H1 (cell line): ENCODE measurements around the gene LMX1B. TPM values are rescaled to one million over a fixed set of nuclear protein-coding genes. Genes with fewer than 3 reads are reported as not detected.
A peak's percentile ranks its signal among the peaks of the same experiment; 100 is the strongest.

Experiments
- CTCF ChIA-PET: fragments of 300-600 bp; sonication (Branson Sonifier 250); formaldehyde crosslinking; loops from one replicate; lab custom pipeline; 2021; ENCODE audit not compliant: partially characterized antibody; lab: Charles Lee
- POLR2A ChIA-PET: fragments of 300-600 bp; sonication (Branson Sonifier 250); formaldehyde crosslinking; loops from one replicate; lab custom pipeline; 2021; ENCODE audit warnings: inconsistent platforms; ENCODE audit not compliant: partially characterized antibody; lab: Charles Lee
- DNase-seq, 2 experiments: peaks; one replicate each; pipeline versions ENCODE4 v3.0.0 to v3.0.0-alpha.2; 2010 to 2022; ENCODE audit warnings: low spot score in 2 of 2, low read depth in 1 of 2, mixed read lengths in 1 of 2
- FAIRE-seq: peaks from 2 replicates; lab custom pipeline; 2011; peaks lifted over from hg19 to GRCh38; lab: Jason Lieb, UNC
- H2AFZ ChIP-seq: 2 replicates; pipeline ENCODE4 v1.8.1; 2012; ENCODE audit warnings: low read length, inconsistent platforms
- H2AK5ac ChIP-seq: 2 replicates; pipeline ENCODE4 v1.6.1; 2013; ENCODE audit warnings: low read depth, low read length
- H2BK120ac ChIP-seq: replicated peaks from 2 replicates; pipeline ENCODE3; 2013; ENCODE audit warnings: low read depth, low read length, inconsistent platforms
- H2BK12ac ChIP-seq: 2 replicates; pipeline ENCODE4 v1.6.1; 2013; ENCODE audit warnings: low read depth, low read length
- H2BK15ac ChIP-seq: 2 replicates; pipeline ENCODE4 v1.6.1; 2013; ENCODE audit warnings: low read length
- H2BK20ac ChIP-seq: 2 replicates; pipeline ENCODE4 v1.6.1; 2013; ENCODE audit warnings: low read length
- H2BK5ac ChIP-seq: 2 replicates; pipeline ENCODE4 v1.6.1; 2013; ENCODE audit warnings: low read depth, low read length
- H3K14ac ChIP-seq: 2 replicates; pipeline ENCODE4 v1.6.1; 2013; ENCODE audit warnings: inconsistent platforms; ENCODE audit not compliant: insufficient read length
- H3K18ac ChIP-seq: 2 replicates; pipeline ENCODE4 v1.6.1; 2013; ENCODE audit warnings: low read length; ENCODE audit errors: extremely low read depth
- H3K23ac ChIP-seq: 2 replicates; pipeline ENCODE4 v1.6.1; 2013; ENCODE audit warnings: inconsistent platforms; ENCODE audit not compliant: insufficient read length
- H3K23me2 ChIP-seq: 2 replicates; pipeline ENCODE4 v1.6.1; 2013; ENCODE audit warnings: low read depth, low read length
- H3K27ac ChIP-seq: 2 replicates; pipeline ENCODE4 v1.6.1; 2011; ENCODE audit warnings: low read depth, low read length, inconsistent platforms
- H3K27me3 ChIP-seq, 4 experiments: replicated peaks in 1 of 4; 1 replicate in 1 of 4; 2 replicates in 3 of 4; pipeline versions ENCODE4 v1.6.1 to v1.8.1; 2011 to 2013; ENCODE audit warnings: low read length in 3 of 4, mild to moderate bottlenecking in 3 of 4, inconsistent platforms in 2 of 4, mixed read lengths in 2 of 4, moderate library complexity in 1 of 4; ENCODE audit not compliant: control insufficient read depth in 3 of 4, insufficient read depth in 3 of 4; ENCODE audit errors: extremely low read depth in 1 of 4
- H3K36me3 ChIP-seq, 4 experiments: 2 replicates each; pipeline versions ENCODE4 v1.6.1 to v1.8.1; 2011 to 2013; ENCODE audit warnings: mild to moderate bottlenecking in 4 of 4, low read length in 3 of 4, moderate library complexity in 2 of 4, control low read depth in 1 of 4, inconsistent platforms in 1 of 4; ENCODE audit not compliant: insufficient read depth in 4 of 4, control insufficient read depth in 2 of 4
- H3K4ac ChIP-seq: replicated peaks from 2 replicates; pipeline ENCODE3; 2013; ENCODE audit warnings: low read length, low read depth, mixed read lengths, inconsistent platforms; ENCODE audit not compliant: insufficient read length
- H3K4me1 ChIP-seq, 4 experiments: replicated peaks in 1 of 4; 1 replicate in 1 of 4; 2 replicates in 3 of 4; pipeline versions ENCODE4 v1.6.1 to v1.8.1; 2011 to 2013; ENCODE audit warnings: low read length in 3 of 4, inconsistent platforms in 2 of 4, mixed read lengths in 1 of 4; ENCODE audit not compliant: insufficient read depth in 4 of 4, control insufficient read depth in 3 of 4
- H3K4me2 ChIP-seq, 2 experiments: 2 replicates each; pipeline versions ENCODE4 v1.6.1 to v1.8.1; 2011 to 2013; ENCODE audit warnings: low read depth in 2 of 2, low read length in 2 of 2, control low read depth in 1 of 2, inconsistent platforms in 1 of 2, mild to moderate bottlenecking in 1 of 2; ENCODE audit not compliant: insufficient read depth in 1 of 2
- H3K4me3 ChIP-seq, 4 experiments: fragments of 200-600, 300-600 bp in 1 of 4; sonication (generic), shearing (Covaris generic), sonication (Bioruptor Twin) in 1 of 4; 2 replicates each; pipeline versions ENCODE4 v1.5.1 to v1.8.1; 2011 to 2016; ENCODE audit warnings: low read length in 4 of 4, low read depth in 3 of 4, control low read depth in 2 of 4, inconsistent platforms in 2 of 4, mild to moderate bottlenecking in 2 of 4, mixed read lengths in 1 of 4, moderate library complexity in 1 of 4; ENCODE audit not compliant: insufficient read depth in 2 of 4; ENCODE audit errors: extremely low read depth in 1 of 4
- H3K56ac ChIP-seq: replicated peaks from 2 replicates; pipeline ENCODE3; 2013; ENCODE audit warnings: low read depth, mild to moderate bottlenecking, mixed read lengths, low read length, inconsistent platforms; ENCODE audit not compliant: insufficient read length
- H3K79me1 ChIP-seq: 2 replicates; pipeline ENCODE4 v1.6.1; 2013; ENCODE audit warnings: low read depth, low read length, control low read depth
- H3K79me2 ChIP-seq, 2 experiments: 2 replicates each; pipeline versions ENCODE4 v1.6.1 to v1.8.1; 2012 to 2013; ENCODE audit warnings: low read length in 2 of 2, mild to moderate bottlenecking in 2 of 2, inconsistent platforms in 1 of 2; ENCODE audit not compliant: insufficient read depth in 2 of 2, control insufficient read depth in 1 of 2
- H3K9ac ChIP-seq, 4 experiments: replicated peaks in 1 of 4; 1 replicate in 1 of 4; 2 replicates in 3 of 4; pipeline versions ENCODE4 v1.6.1 to v1.8.1; 2011 to 2013; ENCODE audit warnings: low read depth in 3 of 4, low read length in 3 of 4, control low read depth in 2 of 4, mild to moderate bottlenecking in 2 of 4, moderate library complexity in 2 of 4, inconsistent platforms in 1 of 4; ENCODE audit errors: extremely low read depth in 1 of 4
- H3K9me3 ChIP-seq, 2 experiments: 2 replicates each; pipeline versions ENCODE4 v1.6.1 to v1.8.1; 2012 to 2013; ENCODE audit warnings: mild to moderate bottlenecking in 2 of 2, moderate library complexity in 2 of 2, control low read depth in 1 of 2, inconsistent platforms in 1 of 2, low read depth in 1 of 2, low read length in 1 of 2, mixed read lengths in 1 of 2; ENCODE audit not compliant: insufficient read depth in 2 of 2
- H4K20me1 ChIP-seq, 2 experiments: replicated peaks in 1 of 2; 2 replicates each; pipeline versions ENCODE3 to v1.8.1; 2011 to 2013; ENCODE audit warnings: inconsistent platforms in 2 of 2, low read length in 2 of 2, mild to moderate bottlenecking in 1 of 2; ENCODE audit not compliant: insufficient read depth in 2 of 2, control insufficient read depth in 1 of 2
- H4K5ac ChIP-seq: 2 replicates; pipeline ENCODE4 v1.6.1; 2013; ENCODE audit warnings: low read length, low read depth, mixed read lengths, inconsistent platforms; ENCODE audit not compliant: insufficient read length
- H4K8ac ChIP-seq: 2 replicates; pipeline ENCODE4 v1.8.0; 2013; ENCODE audit warnings: mild to moderate bottlenecking, moderate library complexity, low read length, inconsistent platforms; ENCODE audit not compliant: insufficient read depth; ENCODE audit errors: extremely low read depth
- H4K91ac ChIP-seq: replicated peaks from 2 replicates; pipeline ENCODE3; 2013; ENCODE audit warnings: low read length, mixed read lengths, inconsistent platforms; ENCODE audit not compliant: insufficient read length
- CTBP2 ChIP-seq: IDR thresholded peaks from 2 replicates; pipeline ENCODE4 v1.7.0; 2011; ENCODE audit warnings: borderline replicate concordance, mild to moderate bottlenecking, moderate library complexity, mixed read lengths, low read length; ENCODE audit not compliant: insufficient read depth, insufficient read length
- FOSL1 ChIP-seq: IDR thresholded peaks from 2 replicates; pipeline ENCODE4 v1.6.1; 2011; ENCODE audit warnings: mild to moderate bottlenecking, low read depth, low read length, moderate library complexity; ENCODE audit not compliant: insufficient read depth
- RXRA ChIP-seq: IDR thresholded peaks from 2 replicates; pipeline ENCODE4 v1.6.1; 2011; ENCODE audit warnings: low read depth, mild to moderate bottlenecking, low read length, moderate library complexity; ENCODE audit not compliant: insufficient read depth
- WGBS, 2 experiments: shearing (Covaris generic) in 1 of 2; methylation state at CpG; one replicate each; pipeline versions ENCODE4 v1.1.6 to v1.1.7; 2013 to 2015; ENCODE audit warnings: low lambda C conversion rate in 2 of 2, mixed read lengths in 2 of 2, inconsistent platforms in 1 of 2, low coverage in 1 of 2, missing lambda C conversion rate in 1 of 2; ENCODE audit not compliant: insufficient replicate concordance in 2 of 2, insufficient coverage in 1 of 2, insufficient read length in 1 of 2; ENCODE audit errors: extremely low coverage in 1 of 2, missing lambda C conversion rate in 1 of 2; 5-methylcytosine and 5-hydroxymethylcytosine counted together
- polyA plus RNA-seq, 7 experiments: library from polyadenylated mRNA; depleted of rRNA in 3 of 7; stranded (reverse) in 5 of 7; unstranded in 2 of 7; fragments of >200 nt in 5 of 7; fragments of 200-250 nt in 2 of 7; gene quantifications; 1 replicate in 5 of 7; 2 replicates in 1 of 7; 4 replicates in 1 of 7; pipeline versions ENCODE4 v1.2.1 to v1.2.3, GENCODE V29; 2011 to 2013; ENCODE audit warnings: missing spikeins in 2 of 7, mixed read lengths in 2 of 7
- total RNA-seq: library from RNA; stranded (reverse); fragmentation: NEBNext Ultra II Directional; extraction: Animal tissue kit (Norgen Biotek cat#: 25700); gene quantifications from 2 replicates; pipeline ENCODE4 v1.2.1, GENCODE V29; 2021

Gene LMX1B
- total and polyA plus RNA-seq, 2 of the 8 experiments (the other 6 are each of a cell fraction or from before 2014, with no cell fraction given): 0.09 to 0.37 TPM

DNA sequence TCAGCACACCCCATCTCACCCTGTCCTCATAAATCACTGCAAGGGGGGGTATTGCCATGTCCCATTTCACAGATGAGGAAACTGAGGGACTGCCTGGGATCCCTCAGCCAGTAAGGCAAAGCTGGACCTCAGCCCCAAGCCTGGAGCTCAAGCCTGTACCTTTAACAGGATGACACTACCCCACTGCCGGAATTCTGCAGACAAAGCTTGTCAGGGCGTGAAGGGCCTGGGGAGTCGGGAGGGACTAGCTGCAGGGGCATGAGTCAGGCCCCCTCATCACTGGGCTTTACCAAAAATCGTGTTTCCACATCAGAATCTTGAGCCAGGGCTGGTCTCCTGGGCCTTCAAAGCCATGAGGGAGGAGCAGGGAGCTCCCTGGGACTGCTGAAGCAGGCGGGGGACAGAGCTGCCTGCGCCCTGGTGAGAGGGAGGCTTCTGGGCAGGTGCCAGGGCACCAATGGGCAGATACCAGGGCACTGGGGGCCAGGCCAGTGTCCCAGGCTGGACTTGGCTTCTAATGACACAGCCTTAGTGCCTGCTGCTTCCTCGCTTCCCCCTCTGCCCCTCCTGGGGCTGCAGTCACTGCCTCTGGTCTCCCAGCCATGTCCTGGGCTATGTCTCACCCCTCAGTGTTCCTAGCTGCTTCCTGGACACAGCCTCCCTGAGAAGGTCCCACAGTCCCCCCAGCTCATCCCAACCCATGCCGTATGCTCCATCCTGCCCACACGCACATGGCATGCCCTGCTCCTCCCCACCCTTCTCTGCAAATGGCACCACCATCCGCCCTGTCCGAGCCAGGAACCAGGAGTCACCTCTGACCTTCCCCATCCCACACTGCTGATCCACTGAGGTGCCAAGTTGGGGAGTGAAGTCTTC lies 80.7 kb downstream of the LMX1B start:
- Histone ChIP-seq H2AK5ac (peak overlapping the region; percentile 24; the same call in 1 of the 2 replicates), H2BK5ac (no peak overlapping the region), H3K14ac (no peak overlapping the region), H3K23me2 (no peaks in the 10 kb centered on the region), H3K36me3 (no peaks in the 10 kb centered on the region), H2BK20ac (no peak overlapping the region), H2BK15ac (no peak overlapping the region), H4K20me1 (peaks cover 0 to 4% of the 10 kb centered on the region in 2 experiments), H4K5ac (no peak overlapping the region), H3K9ac (no peak overlapping the region), H3K4ac (no peak overlapping the region), H3K56ac (no peak overlapping the region), H4K8ac (no peak overlapping the region), H4K91ac (peak overlapping the region; percentile 17), H3K27me3 (peaks cover 0 to 2% (median under 1%) of the 10 kb centered on the region in 4 experiments; a peak in 2 of 7 replicates), H3K9me3 (no peaks in the 10 kb centered on the region), H3K18ac (no peak overlapping the region; the same call in 1 of the 2 replicates), H3K79me2 (no peaks in the 10 kb centered on the region), H2BK12ac (peak overlapping the region; percentile 17; the same call in 1 of the 2 replicates), H3K4me1 (peaks cover 0 to 5% (median 2%) of the 10 kb centered on the region in 4 experiments; a peak in 3 of 7 replicates), H3K23ac (no peak overlapping the region), H3K79me1 (no peaks in the 10 kb centered on the region), H2AFZ (no peak overlapping the region)
- CTCF ChIA-PET: interaction anchor here (0.6 to 3.1 kb wide), 18 partner anchors 10 to 147 kb away, joined by 3 to 47 read pairs (median 4); no protein-coding TSS in a partner anchor
- 85% methylated on average over 11 of the region's 11 CpGs; no CpG with 5 or more reads in 1 of the 2 experiments for WGBS, 2 experiments
- no peak for FAIRE-seq
- no peak for DNase-seq
- no peak for TF ChIP-seq FOSL1
- TF ChIP-seq RXRA: no peak
- no peak for TF ChIP-seq CTBP2
- TF ChIP-seq, all 59 proteins: peak for 0
- Histone ChIP-seq H3K27ac (no peak overlapping the region), H3K4me2 (no peak overlapping the region), H3K4me3 (no peak overlapping the region), H2BK120ac (no peak overlapping the region)
- POLR2A ChIA-PET: interaction anchor here (0.8 to 1.3 kb wide), 2 partner anchors 9 to 29 kb away, joined by 3 to 6 read pairs; no protein-coding TSS in a partner anchor
